GM12801 (cell line): ENCODE data around the gene ZNF429.

ENCODE experiments used
- TF ChIP-seq, protein P1 (sequence below): IDR thresholded peaks from one replicate; pipeline ENCODE4 v1.5.1; 2011; ENCODE audit warnings: control low read depth; ENCODE audit not compliant: insufficient read length; ENCODE audit errors: extremely low read depth

The ZNF429 gene

DNA sequence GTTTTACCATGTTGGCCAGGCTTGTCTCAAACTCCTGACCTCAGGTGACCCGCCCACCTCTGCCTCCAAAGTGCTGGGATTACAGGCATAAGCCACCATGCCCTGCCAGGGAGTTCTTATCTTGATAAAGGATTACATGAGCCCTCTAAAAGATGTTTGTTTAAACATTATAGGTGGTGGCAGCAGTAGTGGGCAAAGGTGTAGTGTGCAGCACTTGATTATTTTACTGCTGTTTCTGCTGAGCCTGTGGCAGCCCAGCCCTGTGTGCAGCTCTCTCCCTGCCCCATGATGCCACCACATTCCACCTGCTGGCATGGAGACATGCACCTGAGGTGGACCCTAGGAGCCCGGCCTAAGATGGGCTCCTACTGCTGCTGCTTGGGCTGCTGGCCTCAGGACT lies 54.0 kb downstream of the ZNF429 start:
- TF ChIP-seq, protein P1, sequence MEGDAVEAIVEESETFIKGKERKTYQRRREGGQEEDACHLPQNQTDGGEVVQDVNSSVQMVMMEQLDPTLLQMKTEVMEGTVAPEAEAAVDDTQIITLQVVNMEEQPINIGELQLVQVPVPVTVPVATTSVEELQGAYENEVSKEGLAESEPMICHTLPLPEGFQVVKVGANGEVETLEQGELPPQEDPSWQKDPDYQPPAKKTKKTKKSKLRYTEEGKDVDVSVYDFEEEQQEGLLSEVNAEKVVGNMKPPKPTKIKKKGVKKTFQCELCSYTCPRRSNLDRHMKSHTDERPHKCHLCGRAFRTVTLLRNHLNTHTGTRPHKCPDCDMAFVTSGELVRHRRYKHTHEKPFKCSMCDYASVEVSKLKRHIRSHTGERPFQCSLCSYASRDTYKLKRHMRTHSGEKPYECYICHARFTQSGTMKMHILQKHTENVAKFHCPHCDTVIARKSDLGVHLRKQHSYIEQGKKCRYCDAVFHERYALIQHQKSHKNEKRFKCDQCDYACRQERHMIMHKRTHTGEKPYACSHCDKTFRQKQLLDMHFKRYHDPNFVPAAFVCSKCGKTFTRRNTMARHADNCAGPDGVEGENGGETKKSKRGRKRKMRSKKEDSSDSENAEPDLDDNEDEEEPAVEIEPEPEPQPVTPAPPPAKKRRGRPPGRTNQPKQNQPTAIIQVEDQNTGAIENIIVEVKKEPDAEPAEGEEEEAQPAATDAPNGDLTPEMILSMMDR, result no peak

GRCh38 chr19:21564406-21564805 lies 59.0 kb downstream of the ZNF429 start:
- TF ChIP-seq, protein P1, result no peak

- TF ChIP-seq, protein P1, result no peak
Observed at GRCh38 chr19:21566073-21566472, 60.7 kb downstream of the ZNF429 start.

- TF ChIP-seq, protein P1, result no peak
Observed at GRCh38 chr19:21568816-21569493, 63.6 kb downstream of the ZNF429 start.

DNA sequence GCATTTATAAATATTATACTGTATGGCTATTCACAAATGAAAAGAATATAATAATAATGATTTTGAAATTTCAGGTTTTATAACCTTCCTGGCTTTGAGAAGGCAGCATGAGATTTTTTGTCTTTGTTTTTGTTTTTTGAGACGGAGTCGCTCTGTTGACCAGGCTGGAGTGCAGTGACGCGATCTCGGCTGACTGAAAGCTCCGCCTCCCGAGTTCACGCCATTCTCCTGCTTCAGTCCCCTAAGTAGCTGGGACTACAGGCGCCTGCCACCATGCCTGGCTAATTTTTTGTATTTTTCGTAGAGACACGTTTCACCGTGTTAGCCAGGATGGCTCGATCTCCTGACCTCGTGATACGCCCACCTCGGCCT lies 64.1 kb downstream of the ZNF429 start:
- TF ChIP-seq, protein P1, result no peak

GRCh38 chr19:21571316-21571715 lies 65.9 kb downstream of the ZNF429 start:
- TF ChIP-seq, protein P1, result no peak

- TF ChIP-seq, protein P1, result no peak
Observed at GRCh38 chr19:21574607-21575006, 69.2 kb downstream of the ZNF429 start.
